GM12801 (cell line): ENCODE results near the gene FAM120A.

Source experiments
- TF ChIP-seq, protein P1 (sequence below): IDR thresholded peaks from one replicate; pipeline ENCODE4 v1.5.1; 2011; ENCODE audit warnings: control low read depth; ENCODE audit not compliant: insufficient read length; ENCODE audit errors: extremely low read depth

The FAM120A gene

DNA sequence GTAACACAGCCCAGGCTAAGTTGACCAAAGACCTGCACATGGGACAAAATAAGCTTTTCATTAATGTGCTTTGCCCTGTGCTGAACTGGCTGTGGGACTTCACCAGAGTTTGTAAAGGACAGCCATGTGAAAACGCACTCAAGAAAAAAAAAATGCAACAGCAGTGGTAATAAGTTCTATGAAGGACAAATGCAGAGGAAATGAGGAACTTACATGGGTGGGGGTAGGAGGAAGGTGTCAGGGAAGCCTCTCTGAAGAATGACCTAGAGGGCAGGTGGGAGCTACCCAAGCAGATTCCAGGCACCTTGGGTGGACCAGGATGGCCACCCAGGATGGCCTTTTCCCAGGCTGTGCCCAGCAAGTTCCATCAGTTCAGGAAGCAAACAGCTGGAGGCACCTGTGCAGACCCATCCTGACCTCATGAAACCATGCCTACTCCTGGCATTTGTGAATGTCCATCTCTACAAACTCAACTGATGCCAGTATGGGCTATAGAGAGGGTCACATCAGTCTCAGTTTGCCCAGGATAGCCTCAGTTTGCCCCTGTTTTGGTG, 118.2 kb downstream of the FAM120A start:
- TF ChIP-seq, protein P1, sequence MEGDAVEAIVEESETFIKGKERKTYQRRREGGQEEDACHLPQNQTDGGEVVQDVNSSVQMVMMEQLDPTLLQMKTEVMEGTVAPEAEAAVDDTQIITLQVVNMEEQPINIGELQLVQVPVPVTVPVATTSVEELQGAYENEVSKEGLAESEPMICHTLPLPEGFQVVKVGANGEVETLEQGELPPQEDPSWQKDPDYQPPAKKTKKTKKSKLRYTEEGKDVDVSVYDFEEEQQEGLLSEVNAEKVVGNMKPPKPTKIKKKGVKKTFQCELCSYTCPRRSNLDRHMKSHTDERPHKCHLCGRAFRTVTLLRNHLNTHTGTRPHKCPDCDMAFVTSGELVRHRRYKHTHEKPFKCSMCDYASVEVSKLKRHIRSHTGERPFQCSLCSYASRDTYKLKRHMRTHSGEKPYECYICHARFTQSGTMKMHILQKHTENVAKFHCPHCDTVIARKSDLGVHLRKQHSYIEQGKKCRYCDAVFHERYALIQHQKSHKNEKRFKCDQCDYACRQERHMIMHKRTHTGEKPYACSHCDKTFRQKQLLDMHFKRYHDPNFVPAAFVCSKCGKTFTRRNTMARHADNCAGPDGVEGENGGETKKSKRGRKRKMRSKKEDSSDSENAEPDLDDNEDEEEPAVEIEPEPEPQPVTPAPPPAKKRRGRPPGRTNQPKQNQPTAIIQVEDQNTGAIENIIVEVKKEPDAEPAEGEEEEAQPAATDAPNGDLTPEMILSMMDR, result no peak

DNA sequence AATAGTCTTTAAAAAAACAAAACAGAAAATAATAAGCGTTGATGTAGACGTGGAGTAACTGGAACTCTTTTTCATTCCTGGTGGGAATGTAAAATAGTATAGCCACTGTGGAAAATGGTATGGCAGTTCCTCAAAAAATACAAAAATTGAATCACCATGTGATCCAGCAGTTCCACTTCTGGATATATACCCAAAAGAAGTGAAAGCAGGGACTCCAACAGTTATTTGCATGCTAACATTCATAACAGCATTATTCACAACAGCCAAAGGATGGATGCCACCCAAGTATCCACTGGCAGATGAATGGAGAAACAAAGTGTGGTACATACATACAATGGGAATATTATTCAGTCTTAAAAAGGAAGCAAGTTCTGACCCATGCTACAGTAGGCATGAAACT, 120.7 kb downstream of the FAM120A start:
- TF ChIP-seq, protein P1, result no peak

DNA sequence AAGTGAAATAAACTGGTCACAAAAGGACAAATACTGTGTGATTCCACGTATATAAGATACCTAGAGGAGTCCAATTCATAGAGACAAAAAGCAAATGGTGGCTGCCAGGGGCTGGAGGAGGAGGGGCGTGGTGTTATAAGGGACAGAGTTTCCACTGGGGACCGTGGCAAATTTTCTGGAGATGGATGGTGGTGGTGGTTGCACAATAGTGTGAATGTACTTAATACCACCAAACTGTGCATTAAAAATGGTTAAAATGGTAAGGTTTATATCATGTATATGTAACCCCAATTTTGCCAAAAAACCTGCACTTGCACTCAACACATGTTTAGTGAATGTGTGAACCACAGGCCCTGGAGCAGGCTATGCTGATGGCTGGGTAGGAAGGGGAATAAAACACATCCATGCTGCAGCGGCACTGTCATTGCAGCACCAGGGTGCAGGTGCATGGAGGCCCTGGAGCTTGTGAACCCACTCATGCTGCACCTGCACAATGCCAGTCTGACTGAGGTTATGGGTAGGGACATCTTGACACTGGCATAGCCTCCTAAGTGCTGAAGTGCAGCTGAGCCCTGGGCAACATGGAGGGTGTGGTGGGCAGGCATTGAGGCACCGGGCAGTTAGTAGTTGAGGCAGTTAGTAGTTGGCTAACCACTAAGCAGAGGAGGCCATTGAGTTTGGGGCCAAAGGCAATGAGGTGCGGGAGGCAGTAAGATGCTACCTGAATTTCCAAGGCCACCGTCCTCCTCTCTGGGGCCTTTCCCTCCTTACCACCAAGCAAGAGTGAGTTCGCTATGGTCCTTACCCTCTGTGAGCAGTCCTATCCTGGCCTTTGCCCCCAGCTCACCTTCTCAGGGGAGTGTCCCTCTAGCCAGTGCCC, 121.4 kb downstream of the FAM120A start:
- TF ChIP-seq, protein P1, result no peak

DNA sequence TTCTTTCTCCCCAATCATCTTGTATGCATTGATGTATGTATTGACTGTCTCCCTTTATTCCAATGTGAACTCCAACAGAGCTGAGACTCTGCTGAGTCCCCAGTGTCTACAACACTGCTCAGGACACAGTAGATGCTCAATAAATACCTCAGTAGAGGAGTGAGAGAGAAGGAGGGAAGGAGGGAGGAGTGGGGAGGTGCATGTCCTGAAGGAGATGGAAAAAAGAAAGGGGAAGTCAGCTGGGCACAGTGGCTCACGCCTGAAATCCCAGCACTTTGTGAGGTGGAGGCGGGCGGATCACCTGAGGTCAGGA, 122.0 kb downstream of the FAM120A start:
- TF ChIP-seq, protein P1, result no peak

DNA sequence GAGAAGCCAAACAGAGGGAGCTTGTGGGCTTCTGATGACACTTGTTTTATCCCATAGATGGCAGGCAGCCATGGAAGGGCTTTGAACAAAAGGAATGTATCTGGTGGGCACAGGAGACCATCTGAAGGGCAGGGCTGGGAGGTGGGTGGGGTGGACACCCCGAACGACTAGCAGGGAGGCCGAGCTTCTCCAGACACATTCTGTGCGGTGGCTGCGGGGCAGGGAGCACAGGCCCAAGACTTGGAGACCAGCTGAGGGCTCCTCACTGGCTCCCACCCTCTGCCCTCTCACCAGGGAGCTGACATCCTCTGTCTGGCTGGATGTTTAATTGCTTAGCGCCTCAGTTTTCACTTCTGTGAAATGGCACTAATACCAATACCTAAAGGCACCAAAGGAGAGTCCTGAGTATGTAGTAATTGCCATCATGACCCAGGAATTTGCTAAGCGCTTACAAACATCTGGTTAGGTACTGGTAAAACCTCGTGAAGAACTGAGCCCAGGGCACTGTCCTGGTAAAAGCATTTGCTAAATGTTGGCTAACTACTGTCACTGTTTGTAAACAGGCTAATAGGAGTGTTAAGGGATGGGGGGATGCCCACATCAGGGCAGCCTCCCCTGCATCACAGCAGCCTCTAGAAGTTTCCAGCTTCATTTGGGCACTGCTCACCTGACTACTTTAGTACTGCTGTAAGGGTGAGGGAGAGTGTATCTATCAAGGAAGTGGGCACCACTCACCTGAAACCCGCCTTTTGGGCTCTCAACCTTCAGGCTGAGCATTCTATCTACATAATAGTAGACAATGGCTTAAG, 122.8 kb downstream of the FAM120A start:
- TF ChIP-seq, protein P1, result no peak

DNA sequence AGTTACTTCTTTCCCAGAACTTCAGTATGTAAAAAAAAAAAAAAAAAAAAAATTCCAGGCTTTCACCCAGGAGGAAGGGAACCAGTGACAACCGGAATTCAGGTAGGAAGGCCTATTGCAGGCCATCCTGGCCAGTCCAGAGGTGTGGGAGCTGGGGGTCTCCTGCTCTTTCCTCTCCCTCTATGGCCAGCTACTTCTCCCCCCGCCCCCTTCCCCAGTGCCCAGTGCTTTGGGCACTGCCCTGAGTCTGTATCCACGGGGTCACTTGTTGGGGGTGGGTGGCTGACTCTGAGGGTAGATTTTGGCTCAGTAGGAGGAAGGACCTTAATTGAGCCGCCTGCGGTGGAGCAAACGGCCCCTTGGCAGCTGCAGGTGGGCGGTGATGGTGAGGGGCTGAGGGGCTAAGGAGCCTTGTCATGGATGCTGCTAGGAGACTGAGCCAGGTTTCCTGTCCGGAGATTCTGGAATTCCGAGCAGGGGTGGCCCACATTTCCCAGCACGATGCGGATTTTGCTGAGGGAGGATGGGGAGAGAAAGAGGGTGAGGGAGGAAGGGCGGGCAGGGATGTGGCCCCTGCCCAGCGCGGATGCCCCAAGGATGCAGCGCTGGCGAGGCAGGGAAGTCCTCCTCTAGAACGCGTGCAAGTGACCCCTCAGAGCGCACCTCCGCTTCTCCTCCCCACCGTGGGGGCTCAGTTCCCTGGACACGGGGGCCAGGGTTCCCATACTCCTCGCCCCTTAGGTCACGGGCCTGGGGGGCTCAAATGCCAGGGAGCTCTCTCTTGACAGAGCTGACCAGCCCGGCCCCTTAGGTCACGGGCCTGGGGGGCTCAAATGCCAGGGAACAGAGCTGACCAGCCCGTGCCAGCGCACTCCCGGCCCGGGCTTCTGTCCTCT, 123.7 kb downstream of the FAM120A start:
- TF ChIP-seq, protein P1, result no peak
